Coronary artery (tissue), 2 donors: ENCODE data around the gene TMEM80.

ENCODE experiments used
- DNase-seq: peaks from one replicate; pipeline ENCODE4 v3.0.0-alpha.2; 2017; ENCODE audit warnings: low spot score
- H3K27ac ChIP-seq, 2 donors: fragments of 200-600 bp; sonication (generic); one replicate each; pipeline ENCODE4 v1.5.1; 2016 to 2019
- H3K4me3 ChIP-seq: fragments of 200-600 bp; sonication (generic); 2 replicates; pipeline ENCODE4 v1.5.1; 2016; ENCODE audit warnings: mild to moderate bottlenecking, moderate library complexity
- TF ChIP-seq, protein P1 (sequence below): fragments of 200-600 bp; sonication (generic); IDR thresholded peaks from one replicate; pipeline ENCODE4 v1.5.1; 2019; ENCODE audit warnings: antibody characterized with exemption

TMEM80 gene

DNA sequence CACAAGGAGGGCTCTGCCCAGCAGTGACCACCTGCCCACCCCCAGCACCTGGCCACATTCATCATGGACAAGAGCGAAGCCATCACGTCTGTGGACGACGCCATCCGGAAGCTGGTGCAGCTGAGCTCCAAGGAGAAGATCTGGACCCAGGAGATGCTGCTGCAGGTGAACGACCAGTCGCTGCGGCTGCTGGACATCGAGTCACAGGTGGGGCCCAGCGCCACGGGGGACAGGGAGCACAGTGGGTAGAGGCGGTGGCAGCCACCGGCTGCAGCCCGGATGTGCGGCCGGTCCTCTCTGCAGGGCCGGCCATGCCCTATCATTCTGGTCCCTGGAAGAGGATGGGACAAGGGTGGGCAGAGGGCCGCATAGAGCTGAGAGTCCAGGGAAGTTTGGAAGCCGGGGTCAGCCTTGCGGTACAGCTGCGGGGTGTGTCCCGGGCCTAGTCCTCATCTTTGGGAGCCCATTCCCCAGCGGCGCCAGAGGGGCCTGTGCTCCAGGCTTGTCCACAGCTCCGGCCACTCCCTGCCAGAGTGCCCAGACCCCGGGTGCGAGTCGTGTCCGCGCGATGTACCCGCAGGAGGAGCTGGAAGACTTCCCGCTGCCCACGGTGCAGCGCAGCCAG is 24.5 kb downstream of the TMEM80 start:
- Histone ChIP-seq H3K27ac (no peak overlapping the region), H3K4me3 (no peak overlapping the region)
- TF ChIP-seq, protein P1, sequence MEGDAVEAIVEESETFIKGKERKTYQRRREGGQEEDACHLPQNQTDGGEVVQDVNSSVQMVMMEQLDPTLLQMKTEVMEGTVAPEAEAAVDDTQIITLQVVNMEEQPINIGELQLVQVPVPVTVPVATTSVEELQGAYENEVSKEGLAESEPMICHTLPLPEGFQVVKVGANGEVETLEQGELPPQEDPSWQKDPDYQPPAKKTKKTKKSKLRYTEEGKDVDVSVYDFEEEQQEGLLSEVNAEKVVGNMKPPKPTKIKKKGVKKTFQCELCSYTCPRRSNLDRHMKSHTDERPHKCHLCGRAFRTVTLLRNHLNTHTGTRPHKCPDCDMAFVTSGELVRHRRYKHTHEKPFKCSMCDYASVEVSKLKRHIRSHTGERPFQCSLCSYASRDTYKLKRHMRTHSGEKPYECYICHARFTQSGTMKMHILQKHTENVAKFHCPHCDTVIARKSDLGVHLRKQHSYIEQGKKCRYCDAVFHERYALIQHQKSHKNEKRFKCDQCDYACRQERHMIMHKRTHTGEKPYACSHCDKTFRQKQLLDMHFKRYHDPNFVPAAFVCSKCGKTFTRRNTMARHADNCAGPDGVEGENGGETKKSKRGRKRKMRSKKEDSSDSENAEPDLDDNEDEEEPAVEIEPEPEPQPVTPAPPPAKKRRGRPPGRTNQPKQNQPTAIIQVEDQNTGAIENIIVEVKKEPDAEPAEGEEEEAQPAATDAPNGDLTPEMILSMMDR = no peak
- no peak for DNase-seq

DNA sequence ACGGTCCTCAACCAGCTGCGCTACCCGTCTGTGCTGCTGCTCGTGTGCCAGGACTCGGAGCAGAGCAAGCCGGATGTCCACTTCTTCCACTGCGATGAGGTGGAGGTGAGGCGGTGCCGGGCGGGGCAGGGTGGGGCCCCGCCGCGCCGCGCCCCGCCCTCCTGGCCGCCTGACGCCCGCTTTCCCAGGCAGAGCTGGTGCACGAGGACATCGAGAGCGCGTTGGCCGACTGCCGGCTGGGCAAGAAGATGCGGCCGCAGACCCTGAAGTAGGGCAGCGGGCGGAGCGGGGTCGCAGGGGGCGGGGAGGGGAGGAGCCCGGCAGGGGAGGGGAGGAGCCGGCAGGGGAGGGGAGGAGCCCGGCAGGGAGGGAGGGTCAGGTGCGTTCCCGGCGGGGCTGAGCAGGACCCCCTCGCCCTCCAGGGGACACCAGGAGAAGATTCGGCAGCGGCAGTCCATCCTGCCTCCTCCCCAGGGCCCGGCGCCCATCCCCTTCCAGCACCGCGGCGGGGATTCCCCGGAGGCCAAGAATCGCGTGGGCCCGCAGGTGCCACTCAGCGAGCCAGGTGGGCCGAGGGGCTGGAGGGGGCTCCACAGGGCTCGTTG is 25.1 kb downstream of the TMEM80 start:
- no peak for DNase-seq
- peak overlapping the region; percentile 11 for H3K4me3 ChIP-seq
- H3K27ac ChIP-seq = no peak overlapping the region
- TF ChIP-seq, protein P1 = no peak

DNA sequence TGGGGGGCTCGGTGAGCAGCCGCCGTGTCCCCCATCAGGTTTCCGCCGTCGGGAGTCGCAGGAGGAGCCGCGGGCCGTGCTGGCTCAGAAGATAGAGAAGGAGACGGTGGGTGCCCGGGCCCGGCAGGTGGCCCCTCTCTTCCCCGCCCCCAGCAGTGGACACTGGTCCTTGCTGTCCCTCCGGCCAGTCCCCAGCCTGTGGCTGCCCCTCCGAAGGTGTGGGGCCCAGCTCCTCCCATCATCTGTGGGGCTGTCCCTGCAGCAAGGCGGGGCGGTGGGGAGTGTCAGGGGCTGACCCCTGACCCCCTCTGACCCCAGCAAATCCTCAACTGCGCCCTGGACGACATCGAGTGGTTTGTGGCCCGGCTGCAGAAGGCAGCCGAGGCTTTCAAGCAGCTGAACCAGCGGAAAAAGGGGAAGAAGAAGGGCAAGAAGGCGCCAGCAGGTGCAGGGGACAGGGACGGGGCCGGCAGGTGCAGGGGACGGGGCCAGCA is 25.7 kb downstream of the TMEM80 start:
- Histone ChIP-seq H3K4me3 (peak overlapping the region; percentile 11), H3K27ac (no peak overlapping the region)
- DNase-seq = no peak
- TF ChIP-seq, protein P1 = no peak

DNA sequence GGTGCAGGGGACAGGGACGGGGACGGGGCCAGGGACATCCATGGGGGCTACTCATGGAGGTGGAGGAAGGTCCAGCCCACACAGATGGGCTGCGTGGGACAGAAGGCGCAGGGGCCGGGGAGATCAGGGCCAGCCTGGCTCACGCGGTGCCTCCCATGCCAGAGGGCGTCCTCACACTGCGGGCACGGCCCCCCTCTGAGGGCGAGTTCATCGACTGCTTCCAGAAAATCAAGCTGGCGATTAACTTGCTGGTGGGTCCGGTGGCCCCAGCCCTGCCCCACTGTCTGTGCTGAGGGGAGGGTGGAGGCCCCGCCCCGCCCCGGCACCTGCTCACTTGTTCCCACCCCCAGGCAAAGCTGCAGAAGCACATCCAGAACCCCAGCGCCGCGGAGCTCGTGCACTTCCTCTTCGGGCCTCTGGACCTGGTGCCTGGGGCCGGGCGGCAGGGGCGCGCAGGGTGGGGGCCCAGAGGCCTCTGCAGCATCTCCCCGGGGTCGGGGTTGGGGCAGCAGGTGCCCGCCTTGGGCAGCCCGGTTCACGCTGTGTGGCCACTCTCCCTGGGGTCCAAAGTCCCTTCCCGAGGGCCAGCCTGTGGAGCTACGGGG is 26.2 kb downstream of the TMEM80 start:
- no peak for DNase-seq
- peak overlapping the region; percentile 27 for H3K4me3 ChIP-seq

DNA sequence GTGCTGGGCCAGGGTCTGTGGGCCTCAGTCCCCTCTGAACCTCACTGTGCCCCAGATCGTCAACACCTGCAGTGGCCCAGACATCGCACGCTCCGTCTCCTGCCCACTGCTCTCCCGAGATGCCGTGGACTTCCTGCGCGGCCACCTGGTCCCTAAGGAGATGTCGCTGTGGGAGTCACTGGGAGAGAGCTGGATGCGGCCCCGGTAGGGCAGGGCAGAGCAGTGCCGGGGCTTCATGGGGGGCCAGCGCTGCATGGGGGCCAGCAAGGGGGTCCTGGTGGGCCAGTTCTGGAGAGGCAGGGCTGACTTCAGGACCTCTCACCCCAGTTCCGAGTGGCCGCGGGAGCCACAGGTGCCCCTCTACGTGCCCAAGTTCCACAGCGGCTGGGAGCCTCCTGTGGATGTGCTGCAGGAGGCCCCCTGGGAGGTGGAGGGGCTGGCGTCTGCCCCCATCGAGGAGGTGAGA is 26.8 kb downstream of the TMEM80 start:
- TF ChIP-seq, protein P1 = no peak
- Histone ChIP-seq H3K27ac (no peak overlapping the region), H3K4me3 (no peak overlapping the region)
- no peak for DNase-seq

More for the DNA sequence above, 26.2 kb downstream of the TMEM80 start:
- H3K27ac ChIP-seq = no peak overlapping the region
- TF ChIP-seq, protein P1 = no peak

DNA sequence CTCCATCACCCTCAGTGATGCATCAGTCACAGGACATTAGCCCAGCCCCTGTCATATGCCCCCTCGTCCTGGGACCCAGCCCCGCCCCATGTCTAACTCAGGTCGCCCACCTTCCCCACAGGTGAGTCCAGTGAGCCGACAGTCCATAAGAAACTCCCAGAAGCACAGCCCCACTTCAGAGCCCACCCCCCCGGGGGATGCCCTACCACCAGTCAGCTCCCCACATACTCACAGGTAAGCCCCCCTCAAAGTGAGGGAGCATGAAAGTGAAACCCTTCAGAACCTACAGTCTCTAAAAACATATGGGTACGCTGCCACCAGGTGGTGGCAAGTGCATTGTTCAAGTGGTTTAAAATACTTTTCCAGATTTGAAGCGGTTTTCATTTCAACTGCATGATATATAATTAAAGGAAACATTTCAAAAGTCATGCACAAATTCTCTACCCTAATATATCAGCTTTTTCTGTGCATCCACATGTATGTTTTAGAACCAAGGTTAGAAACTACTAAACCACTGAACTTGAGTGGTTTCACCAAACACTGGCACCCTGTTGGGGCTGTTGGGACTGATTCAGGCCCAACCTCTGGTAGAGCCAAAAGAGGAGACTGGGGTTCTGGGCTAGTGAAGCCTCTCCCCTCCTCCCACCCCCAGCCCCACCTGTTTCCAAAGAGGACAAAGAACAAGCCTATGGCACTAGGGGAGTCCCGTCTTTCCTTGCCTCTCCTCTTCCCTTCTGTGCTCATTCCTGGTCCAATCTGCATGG is 27.7 kb downstream of the TMEM80 start:
- H3K4me3 ChIP-seq = no peak overlapping the region
- TF ChIP-seq, protein P1 = peak; percentile 37
- DNase-seq = no peak
- H3K27ac ChIP-seq = no peak overlapping the region
